Measurements from ENCODE around the gene SAC3D1. TPM values are rescaled to one million over a fixed set of nuclear protein-coding genes. Genes with fewer than 3 reads are reported as not detected.

SAC3D1 gene
- polyA plus RNA-seq, 3 donors: 4.4 to 14.1 (median 6.7) TPM

DNA sequence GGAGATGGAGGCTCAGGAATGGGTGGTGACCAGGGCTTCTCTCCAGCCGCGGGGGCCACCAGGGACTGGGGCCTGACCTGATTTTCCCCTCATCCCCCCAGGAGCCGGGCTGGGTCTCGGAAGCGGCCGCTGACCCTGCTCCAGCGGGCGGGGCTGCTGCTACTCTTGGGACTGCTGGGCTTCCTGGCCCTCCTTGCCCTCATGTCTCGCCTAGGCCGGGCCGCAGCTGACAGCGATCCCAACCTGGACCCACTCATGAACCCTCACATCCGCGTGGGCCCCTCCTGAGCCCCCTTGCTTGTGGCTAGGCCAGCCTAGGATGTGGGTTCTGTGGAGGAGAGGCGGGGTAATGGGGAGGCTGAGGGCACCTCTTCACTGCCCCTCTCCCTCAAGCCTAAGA is 46.8 kb downstream of the SAC3D1 start:
- H3K27ac Mint-ChIP-seq: no peak overlapping the region
- peaks cover 0 to 2% (median 0%) of the 10 kb centered on the region in 7 donors for H3K9me3 Mint-ChIP-seq
- intact Hi-C loops (cut with micrococcal nuclease): loop anchor here in 1 of 2 donors (5.0 kb wide), 1 partner anchor 56 kb away; no protein-coding TSS in a partner anchor
- H3K4me3 Mint-ChIP-seq: no peak overlapping the region
- no peak for DNase-seq
- H3K4me1 Mint-ChIP-seq: peaks cover 23% of the 10 kb centered on the region
- Histone ChIP-seq H3K9me3 (replicated peaks in 1 of 2; ENCODE audit: control insufficient read depth in 1 of 2, insufficient read depth in 1 of 2, low read length in 2 of 2) (no peaks in the 10 kb centered on the region), H3K27ac (ENCODE audit: low read depth in 1 of 2, low read length in 2 of 2) (no peak overlapping the region), H3K4me1 (ENCODE audit: control insufficient read depth in 1 of 2, insufficient read depth in 2 of 2, low read length in 2 of 2) (peaks cover 19 to 25% of the 10 kb centered on the region in 2 donors), H2AFZ (ENCODE audit: insufficient read depth, low read depth, low read length, poor library complexity, severe bottlenecking) (no peak overlapping the region), H3K4me3 (replicated peaks in 1 of 3; ENCODE audit: low read depth in 2 of 3, low read length in 3 of 3) (no peak overlapping the region), H3K27me3 (ENCODE audit: control insufficient read depth in 2 of 2, insufficient read depth in 2 of 2, low read length in 2 of 2) (no peaks in the 10 kb centered on the region), H3K4me2 (replicated peaks; ENCODE audit: extremely low read depth, low read length, poor library complexity, severe bottlenecking) (no peak overlapping the region), H3K9ac (ENCODE audit: insufficient read depth, low read length, poor library complexity, severe bottlenecking) (no peak overlapping the region), H3K36me3 (replicated peaks in 1 of 2; ENCODE audit: control insufficient read depth in 1 of 2, insufficient read depth in 2 of 2, low read length in 2 of 2) (peaks cover 33 to 48% of the 10 kb centered on the region in 2 donors), H3K79me2 (ENCODE audit: insufficient read depth, low read length) (peaks cover 28% of the 10 kb centered on the region), H4K20me1 (ENCODE audit: insufficient read depth, low read length) (no peaks in the 10 kb centered on the region)
- peaks cover 0 to 3% (median 0%) of the 10 kb centered on the region in 3 donors for H3K27me3 Mint-ChIP-seq (ENCODE audit: low read depth in 3 of 3)
- H3K36me3 Mint-ChIP-seq: peaks cover 43 to 54% of the 10 kb centered on the region in 2 donors
- TF ChIP-seq, protein P1, sequence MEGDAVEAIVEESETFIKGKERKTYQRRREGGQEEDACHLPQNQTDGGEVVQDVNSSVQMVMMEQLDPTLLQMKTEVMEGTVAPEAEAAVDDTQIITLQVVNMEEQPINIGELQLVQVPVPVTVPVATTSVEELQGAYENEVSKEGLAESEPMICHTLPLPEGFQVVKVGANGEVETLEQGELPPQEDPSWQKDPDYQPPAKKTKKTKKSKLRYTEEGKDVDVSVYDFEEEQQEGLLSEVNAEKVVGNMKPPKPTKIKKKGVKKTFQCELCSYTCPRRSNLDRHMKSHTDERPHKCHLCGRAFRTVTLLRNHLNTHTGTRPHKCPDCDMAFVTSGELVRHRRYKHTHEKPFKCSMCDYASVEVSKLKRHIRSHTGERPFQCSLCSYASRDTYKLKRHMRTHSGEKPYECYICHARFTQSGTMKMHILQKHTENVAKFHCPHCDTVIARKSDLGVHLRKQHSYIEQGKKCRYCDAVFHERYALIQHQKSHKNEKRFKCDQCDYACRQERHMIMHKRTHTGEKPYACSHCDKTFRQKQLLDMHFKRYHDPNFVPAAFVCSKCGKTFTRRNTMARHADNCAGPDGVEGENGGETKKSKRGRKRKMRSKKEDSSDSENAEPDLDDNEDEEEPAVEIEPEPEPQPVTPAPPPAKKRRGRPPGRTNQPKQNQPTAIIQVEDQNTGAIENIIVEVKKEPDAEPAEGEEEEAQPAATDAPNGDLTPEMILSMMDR (IDR thresholded peaks at IDR 0.05): no peak
- 95% methylated on average over 7 of the region's 15 CpGs for WGBS (ENCODE audit: insufficient coverage)

DNA sequence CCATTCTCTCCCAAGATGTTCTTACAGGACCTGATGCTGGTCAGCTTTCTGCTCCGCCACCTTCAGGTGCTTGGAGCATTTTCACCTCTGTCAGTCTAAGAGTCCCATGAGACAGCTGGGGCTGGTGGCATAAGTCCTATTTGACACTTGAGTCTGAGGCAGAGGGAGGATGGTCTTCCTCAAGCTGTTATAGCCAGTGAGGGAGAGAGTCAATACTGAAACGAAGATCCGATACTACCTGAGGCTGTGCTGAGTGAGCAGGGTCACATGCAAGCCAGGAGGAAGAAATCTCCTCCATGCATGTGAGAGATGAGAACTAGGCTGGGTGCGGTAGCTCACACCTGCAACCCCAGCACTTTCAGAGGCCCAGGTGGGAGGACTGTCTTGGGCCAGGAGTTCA is 48.6 kb downstream of the SAC3D1 start:
- no peak overlapping the region for H3K27ac Mint-ChIP-seq
- H3K27me3 ChIP-seq (ENCODE audit: control insufficient read depth in 2 of 2, insufficient read depth in 2 of 2, low read length in 2 of 2): no peaks in the 10 kb centered on the region
- no peak for DNase-seq
- H3K79me2 ChIP-seq (ENCODE audit: insufficient read depth, low read length): peaks cover 12% of the 10 kb centered on the region
- peaks cover 0 to 3% (median 0%) of the 10 kb centered on the region in 3 donors for H3K27me3 Mint-ChIP-seq (ENCODE audit: low read depth in 3 of 3)
- peaks cover 33 to 48% of the 10 kb centered on the region in 2 donors for H3K36me3 ChIP-seq (replicated peaks in 1 of 2; ENCODE audit: control insufficient read depth in 1 of 2, insufficient read depth in 2 of 2, low read length in 2 of 2)
- no peaks in the 10 kb centered on the region for H3K9me3 ChIP-seq (replicated peaks in 1 of 2; ENCODE audit: control insufficient read depth in 1 of 2, insufficient read depth in 1 of 2, low read length in 2 of 2)
- H3K4me1 Mint-ChIP-seq: peaks cover 11% of the 10 kb centered on the region
- H3K4me1 ChIP-seq (ENCODE audit: control insufficient read depth in 1 of 2, insufficient read depth in 2 of 2, low read length in 2 of 2): peaks cover 8 to 12% of the 10 kb centered on the region in 2 donors
- no peak overlapping the region for H3K4me3 ChIP-seq (replicated peaks in 1 of 3; ENCODE audit: low read depth in 2 of 3, low read length in 3 of 3)
- 90% methylated on average over 4 of the region's 4 CpGs for WGBS (ENCODE audit: insufficient coverage)
- no peaks in the 10 kb centered on the region for H3K9me3 Mint-ChIP-seq
- no peak overlapping the region for H3K9ac ChIP-seq (ENCODE audit: insufficient read depth, low read length, poor library complexity, severe bottlenecking)
- no peaks in the 10 kb centered on the region for H4K20me1 ChIP-seq (ENCODE audit: insufficient read depth, low read length)
- peaks cover 43 to 54% of the 10 kb centered on the region in 2 donors for H3K36me3 Mint-ChIP-seq
- no peak overlapping the region for H3K27ac ChIP-seq (ENCODE audit: low read depth in 1 of 2, low read length in 2 of 2)
- TF ChIP-seq, protein P1 (IDR thresholded peaks at IDR 0.05): no peak
- no peak overlapping the region for H3K4me3 Mint-ChIP-seq
- intact Hi-C loops (cut with micrococcal nuclease): loop anchor here in 1 of 2 donors (5.0 kb wide), 1 partner anchor 57 kb away; no protein-coding TSS in a partner anchor
- no peak overlapping the region for H2AFZ ChIP-seq (ENCODE audit: insufficient read depth, low read depth, low read length, poor library complexity, severe bottlenecking)
- no peak overlapping the region for H3K4me2 ChIP-seq (replicated peaks; ENCODE audit: extremely low read depth, low read length, poor library complexity, severe bottlenecking)
